OCI-LY1 (cell line): ENCODE data around the gene RABGEF1.
"Not testable (repeated sequence)": the region's sequence is repeated elsewhere in the genome, so short reads cannot be mapped to it uniquely, and the experiment has no call there.

ENCODE experiments used
- H2AFZ ChIP-seq: fragments of 200-600 bp; sonication (generic), shearing (Covaris generic); 2 replicates; pipeline ENCODE4 v1.6.0; 2014; ENCODE audit warnings: antibody characterized with exemption, mild to moderate bottlenecking, low read length
- H3F3A ChIP-seq: fragments of 200-600 bp; sonication (generic), shearing (Covaris generic); 2 replicates; pipeline ENCODE4 v1.6.0; 2014; ENCODE audit warnings: mild to moderate bottlenecking, antibody characterized with exemption, low read length, moderate library complexity; ENCODE audit not compliant: insufficient read depth
- H3K27ac ChIP-seq: fragments of 200-600 bp; sonication (generic); 2 replicates; pipeline ENCODE4 v1.5.1; 2014; ENCODE audit warnings: low read length, mixed run types, mild to moderate bottlenecking, low read depth; ENCODE audit not compliant: poor library complexity, severe bottlenecking
- H3K27me3 ChIP-seq: fragments of 200-600 bp; sonication (generic); 2 replicates; pipeline ENCODE4 v1.6.0; 2014; ENCODE audit warnings: antibody characterized with exemption, mild to moderate bottlenecking, low read length, moderate library complexity; ENCODE audit not compliant: insufficient read depth
- H3K36me3 ChIP-seq: fragments of 200-600 bp; sonication (generic); 2 replicates; pipeline ENCODE4 v1.6.1; 2014; ENCODE audit warnings: mild to moderate bottlenecking, antibody characterized with exemption, low read length, moderate library complexity, mixed read lengths; ENCODE audit not compliant: insufficient read depth
- H3K4me1 ChIP-seq: fragments of 200-600 bp; sonication (generic); 2 replicates; pipeline ENCODE4 v1.5.1; 2014; ENCODE audit warnings: mild to moderate bottlenecking, low read length, moderate library complexity; ENCODE audit not compliant: insufficient read depth, severe bottlenecking
- H3K4me2 ChIP-seq: fragments of 200-600 bp; sonication (generic), shearing (Covaris generic); 2 replicates; pipeline ENCODE4 v1.6.1; 2014; ENCODE audit warnings: low read length
- H3K4me3 ChIP-seq: fragments of 200-600 bp; sonication (generic); 2 replicates; pipeline ENCODE4 v1.5.1; 2014; ENCODE audit warnings: low read length, low read depth, mild to moderate bottlenecking, mixed read lengths; ENCODE audit not compliant: poor library complexity, severe bottlenecking
- H3K79me2 ChIP-seq: fragments of 200-600 bp; shearing (Covaris generic); 2 replicates; pipeline ENCODE4 v1.6.1; 2016; ENCODE audit warnings: mixed run types, low read length, mixed read lengths; ENCODE audit not compliant: insufficient read depth
- H3K9ac ChIP-seq: fragments of 200-600 bp; sonication (generic), shearing (Covaris generic); 2 replicates; pipeline ENCODE4 v1.6.1; 2014; ENCODE audit warnings: mild to moderate bottlenecking, low read length, mixed read lengths
- H3K9me2 ChIP-seq: fragments of 200-600 bp; sonication (generic), shearing (Covaris generic); 2 replicates; pipeline ENCODE4 v1.6.1; 2014; ENCODE audit warnings: low read depth, mild to moderate bottlenecking, low read length, mixed read lengths
- H3K9me3 ChIP-seq: fragments of 200-600 bp; shearing (Covaris generic); 2 replicates; pipeline ENCODE4 v1.6.1; 2014; ENCODE audit warnings: low read length, mixed read lengths
- H4K20me1 ChIP-seq: fragments of 200-600 bp; sonication (generic), shearing (Covaris generic); 2 replicates; pipeline ENCODE4 v1.6.0; 2016; ENCODE audit warnings: mild to moderate bottlenecking, low read length; ENCODE audit not compliant: insufficient read depth
- CTCF ChIP-seq: fragments of 200-600 bp; sonication (generic), shearing (Covaris generic); IDR thresholded peaks from 2 replicates; pipeline ENCODE4 v1.5.1; 2017; ENCODE audit warnings: mild to moderate bottlenecking, antibody characterized with exemption, low read length, moderate library complexity, mixed read lengths
- EZH2 ChIP-seq: fragments of 200-600 bp; sonication (generic), shearing (Covaris generic); IDR thresholded peaks from 2 replicates; pipeline ENCODE4 v1.8.0; 2017; ENCODE audit warnings: borderline replicate concordance, mixed run types, mild to moderate bottlenecking, antibody characterized with exemption, low read length, moderate library complexity, mixed read lengths

Gene RABGEF1

GRCh38 chr7:66807736-66808135, 67.2 kb downstream of the RABGEF1 start:
- no peaks in the 10 kb centered on the region for H4K20me1 ChIP-seq
- no peak overlapping the region for H3K9ac ChIP-seq
- H3K4me3 ChIP-seq = no peak overlapping the region
- no peaks in the 10 kb centered on the region for H3K4me1 ChIP-seq
- H3F3A ChIP-seq = no peaks in the 10 kb centered on the region
- no peak overlapping the region for H2AFZ ChIP-seq
- H3K27ac ChIP-seq = no peak overlapping the region
- no peaks in the 10 kb centered on the region for H3K27me3 ChIP-seq
- H3K36me3 ChIP-seq = peaks cover 70% of the 10 kb centered on the region
- H3K79me2 ChIP-seq = no peaks in the 10 kb centered on the region
- no peak overlapping the region for H3K4me2 ChIP-seq
- H3K9me2 ChIP-seq = no peaks in the 10 kb centered on the region
- TF ChIP-seq EZH2 = no peak
- TF ChIP-seq CTCF = no peak
- H3K9me3 ChIP-seq = no peaks in the 10 kb centered on the region

- Histone ChIP-seq H3K79me2 (no peaks in the 10 kb centered on the region), H3K9me2 (no peaks in the 10 kb centered on the region), H3K4me3 (no peak overlapping the region), H3K4me1 (no peaks in the 10 kb centered on the region), H3K27me3 (no peaks in the 10 kb centered on the region), H3K27ac (no peak overlapping the region), H2AFZ (no peak overlapping the region), H3F3A (no peaks in the 10 kb centered on the region), H3K9me3 (no peaks in the 10 kb centered on the region), H3K4me2 (no peak overlapping the region), H4K20me1 (no peaks in the 10 kb centered on the region), H3K36me3 (peaks cover 55% of the 10 kb centered on the region), H3K9ac (no peak overlapping the region)
- no peak for TF ChIP-seq EZH2
Observed at GRCh38 chr7:66810716-66811115, 70.2 kb downstream of the RABGEF1 start.

GRCh38 chr7:66815186-66815875, 74.8 kb downstream of the RABGEF1 start:
- not testable (repeated sequence) for H3K9ac ChIP-seq, H3K79me2 ChIP-seq, H3K4me2 ChIP-seq, H2AFZ ChIP-seq, H3K27ac ChIP-seq, H3K4me3 ChIP-seq, H3K9me2 ChIP-seq, H3K9me3 ChIP-seq, H3K27me3 ChIP-seq, H3K4me1 ChIP-seq, H4K20me1 ChIP-seq, H3F3A ChIP-seq
- peaks cover 13% of the 10 kb centered on the region; the same call in 1 of the 2 replicates for H3K36me3 ChIP-seq

- TF ChIP-seq CTCF (no peak), EZH2 (no peak)
- Histone ChIP-seq H2AFZ (no peak overlapping the region), H3K9me3 (no peaks in the 10 kb centered on the region), H4K20me1 (no peaks in the 10 kb centered on the region), H3K79me2 (no peaks in the 10 kb centered on the region), H3K9me2 (no peaks in the 10 kb centered on the region), H3K4me3 (no peak overlapping the region), H3F3A (no peaks in the 10 kb centered on the region), H3K4me2 (no peak overlapping the region), H3K27me3 (no peaks in the 10 kb centered on the region), H3K36me3 (peaks cover 7% of the 10 kb centered on the region; the same call in 1 of the 2 replicates), H3K27ac (no peak overlapping the region), H3K4me1 (peaks cover 5% of the 10 kb centered on the region), H3K9ac (no peak overlapping the region)
Observed at GRCh38 chr7:66815951-66816350, 75.4 kb downstream of the RABGEF1 start.

- not testable (repeated sequence) for H2AFZ ChIP-seq, H4K20me1 ChIP-seq, H3K9me2 ChIP-seq, H3F3A ChIP-seq, H3K79me2 ChIP-seq, H3K27me3 ChIP-seq, H3K9ac ChIP-seq, H3K4me1 ChIP-seq, H3K27ac ChIP-seq, H3K4me2 ChIP-seq, H3K36me3 ChIP-seq, H3K9me3 ChIP-seq, H3K4me3 ChIP-seq
Observed at GRCh38 chr7:66816658-66817057, 76.1 kb downstream of the RABGEF1 start.

- H3F3A ChIP-seq, H3K79me2 ChIP-seq, H4K20me1 ChIP-seq, H3K9me3 ChIP-seq, H3K4me2 ChIP-seq, H3K27me3 ChIP-seq, H3K27ac ChIP-seq, H3K9ac ChIP-seq, H3K36me3 ChIP-seq, H3K9me2 ChIP-seq, H3K4me3 ChIP-seq, H2AFZ ChIP-seq, H3K4me1 ChIP-seq: not testable (repeated sequence)
Observed at GRCh38 chr7:66817208-66817795, 76.8 kb downstream of the RABGEF1 start.
